WTC11 (cell line): Measurements from ENCODE around the gene WDR54.

ENCODE experiments used
- CTCF ChIP-seq: fragments of 200-600 bp; IDR thresholded peaks from 2 replicates; pipeline ENCODE4 v1.8.0; 2022; ENCODE audit warnings: antibody characterized with exemption
- ESRRA ChIP-seq: sonication (generic); formaldehyde crosslinking; IDR thresholded peaks from 2 replicates; pipeline ENCODE4 v1.8.1; 2022; ENCODE audit warnings: mild to moderate bottlenecking, missing genetic modification reagents, borderline replicate concordance
- NR2C2 ChIP-seq: sonication (generic); formaldehyde crosslinking; IDR thresholded peaks from 2 replicates; pipeline ENCODE4 v1.8.0; 2022; ENCODE audit warnings: mild to moderate bottlenecking, missing genetic modification reagents

GRCh38 chr2:74415762-74416395 is 5.7 kb upstream of the WDR54 start:
- TF ChIP-seq ESRRA (CRISPR knock-in tag) (no peak), CTCF (no peak), NR2C2 (no peak)
